Fibroblast of skin of scalp (primary cell): ENCODE measurements around the gene KIF9.
"Not testable (repeated sequence)": the region's sequence is repeated elsewhere in the genome, so short reads cannot be mapped to it uniquely, and the experiment has no call there.

Experiments
- DNase-seq: peaks from one replicate; pipeline ENCODE4 v3.0.0-alpha.2; 2013

The KIF9 gene

DNA sequence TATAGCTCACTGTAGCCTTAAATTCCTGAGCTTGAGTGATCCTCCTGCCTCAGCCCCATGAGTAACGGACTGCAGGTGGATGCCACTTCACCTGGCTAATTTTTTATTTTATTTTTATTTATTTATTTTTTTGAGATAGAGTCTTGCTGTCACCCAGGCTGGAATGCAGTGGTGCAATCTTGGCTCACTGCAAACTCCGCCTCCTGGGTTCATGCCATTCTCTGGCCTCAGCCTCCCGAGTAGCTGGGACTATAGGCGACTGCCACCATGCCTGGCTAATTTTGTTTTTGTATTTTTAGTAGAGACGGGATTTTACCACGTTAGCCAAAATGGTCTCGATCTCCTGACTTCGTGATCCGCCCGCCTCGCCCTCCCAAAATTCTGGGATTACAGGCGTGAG, 102.6 kb downstream of the KIF9 start:
- not testable (repeated sequence) for DNase-seq
